Mesothelial cell of epicardium (in vitro differentiated cells): ENCODE data around the gene DOLK. TPM values are rescaled to one million over a fixed set of nuclear protein-coding genes. Genes with fewer than 3 reads are reported as not detected.

Source experiments
- DNase-seq, 2 experiments: peaks; one replicate each; pipeline ENCODE4 v3.0.0; 2021; ENCODE audit warnings: low spot score in 2 of 2; ENCODE audit not compliant: unreplicated experiment in 2 of 2
- H3K27ac Mint-ChIP-seq: 2 replicates; pipeline ENCODE4 v1.8.0; 2021; ENCODE audit warnings: mixed read lengths
- H3K27me3 Mint-ChIP-seq: 2 replicates; pipeline ENCODE4 v1.8.0; 2021; ENCODE audit warnings: low read depth, mixed read lengths
- H3K36me3 Mint-ChIP-seq: 2 replicates; pipeline ENCODE4 v1.8.0; 2021; ENCODE audit warnings: mixed read lengths
- H3K4me1 Mint-ChIP-seq: 2 replicates; pipeline ENCODE4 v1.8.0; 2021; ENCODE audit warnings: mixed read lengths
- H3K4me3 Mint-ChIP-seq: 2 replicates; pipeline ENCODE4 v1.8.0; 2021; ENCODE audit warnings: mild to moderate bottlenecking, moderate library complexity, mixed read lengths
- H3K9me3 Mint-ChIP-seq: 2 replicates; pipeline ENCODE4 v1.8.0; 2021; ENCODE audit warnings: mixed read lengths
- CTCF ChIP-seq: fragments of 200-600 bp; sonication (generic); IDR thresholded peaks from one replicate; pipeline ENCODE4 v1.5.0; 2021; ENCODE audit warnings: antibody characterized with exemption; ENCODE audit not compliant: unreplicated experiment
- total RNA-seq: library from RNA; stranded (reverse); gene quantifications from 3 replicates; pipeline ENCODE4 v1.2.1, GENCODE V29; 2021

Gene DOLK
- total RNA-seq, 1 donor from 2014 or later = 17.0 TPM

GRCh38 chr9:128902351-128903078 lies 44.9 kb downstream of the DOLK start:
- peaks cover 6% of the 10 kb centered on the region for H3K36me3 Mint-ChIP-seq
- no peak for DNase-seq
- no peaks in the 10 kb centered on the region for H3K4me1 Mint-ChIP-seq
- no peaks in the 10 kb centered on the region for H3K9me3 Mint-ChIP-seq
- H3K27me3 Mint-ChIP-seq = no peaks in the 10 kb centered on the region
- no peak overlapping the region for H3K4me3 Mint-ChIP-seq
- no peak for TF ChIP-seq CTCF
- no peak overlapping the region for H3K27ac Mint-ChIP-seq

GRCh38 chr9:128901822-128902221 lies 45.6 kb downstream of the DOLK start:
- Mint-ChIP-seq H3K27ac (no peak overlapping the region), H3K27me3 (no peaks in the 10 kb centered on the region), H3K4me1 (no peaks in the 10 kb centered on the region), H3K4me3 (no peak overlapping the region), H3K36me3 (peaks cover 4% of the 10 kb centered on the region), H3K9me3 (no peaks in the 10 kb centered on the region)
- DNase-seq = no peak
- TF ChIP-seq CTCF = no peak

GRCh38 chr9:128901379-128901778 lies 46.0 kb downstream of the DOLK start:
- Mint-ChIP-seq H3K36me3 (peaks cover 4% of the 10 kb centered on the region), H3K4me3 (no peak overlapping the region)

GRCh38 chr9:128899566-128900322 lies 47.7 kb downstream of the DOLK start:
- peaks cover 6% of the 10 kb centered on the region for H3K36me3 Mint-ChIP-seq
- no peak overlapping the region for H3K27ac Mint-ChIP-seq

More at GRCh38 chr9:128901379-128901778, 46.0 kb downstream of the DOLK start:
- Mint-ChIP-seq H3K9me3 (no peaks in the 10 kb centered on the region), H3K27me3 (no peaks in the 10 kb centered on the region), H3K4me1 (no peaks in the 10 kb centered on the region), H3K27ac (no peak overlapping the region)
- TF ChIP-seq CTCF = no peak
- no peak for DNase-seq

More at GRCh38 chr9:128899566-128900322, 47.7 kb downstream of the DOLK start:
- Mint-ChIP-seq H3K9me3 (no peaks in the 10 kb centered on the region), H3K27me3 (no peaks in the 10 kb centered on the region), H3K4me3 (no peak overlapping the region), H3K4me1 (no peaks in the 10 kb centered on the region)
- no peak for DNase-seq
- no peak for TF ChIP-seq CTCF
